GM12892 (cell line): ENCODE data around the gene TUBB4A.

Source experiments
- DNase-seq: peaks from one replicate; pipeline ENCODE4 v3.0.0; 2011; ENCODE audit not compliant: insufficient read length
- FAIRE-seq: peaks from 2 replicates; lab custom pipeline; 2011; peaks lifted over from hg19 to GRCh38; lab: Jason Lieb, UNC
- POLR2A ChIP-seq: IDR thresholded peaks from 2 replicates; pipeline ENCODE4 v1.6.1; 2011; ENCODE audit warnings: low read depth, low read length, control low read depth
- POLR2AphosphoS5 ChIP-seq: IDR thresholded peaks from 2 replicates; pipeline ENCODE4 v1.6.1; 2011; ENCODE audit warnings: low read depth, low read length, control low read depth
- TAF1 ChIP-seq: IDR thresholded peaks from 2 replicates; pipeline ENCODE4 v1.6.1; 2011; ENCODE audit warnings: low read depth, mild to moderate bottlenecking, control low read depth, low read length, borderline replicate concordance

The TUBB4A gene

DNA sequence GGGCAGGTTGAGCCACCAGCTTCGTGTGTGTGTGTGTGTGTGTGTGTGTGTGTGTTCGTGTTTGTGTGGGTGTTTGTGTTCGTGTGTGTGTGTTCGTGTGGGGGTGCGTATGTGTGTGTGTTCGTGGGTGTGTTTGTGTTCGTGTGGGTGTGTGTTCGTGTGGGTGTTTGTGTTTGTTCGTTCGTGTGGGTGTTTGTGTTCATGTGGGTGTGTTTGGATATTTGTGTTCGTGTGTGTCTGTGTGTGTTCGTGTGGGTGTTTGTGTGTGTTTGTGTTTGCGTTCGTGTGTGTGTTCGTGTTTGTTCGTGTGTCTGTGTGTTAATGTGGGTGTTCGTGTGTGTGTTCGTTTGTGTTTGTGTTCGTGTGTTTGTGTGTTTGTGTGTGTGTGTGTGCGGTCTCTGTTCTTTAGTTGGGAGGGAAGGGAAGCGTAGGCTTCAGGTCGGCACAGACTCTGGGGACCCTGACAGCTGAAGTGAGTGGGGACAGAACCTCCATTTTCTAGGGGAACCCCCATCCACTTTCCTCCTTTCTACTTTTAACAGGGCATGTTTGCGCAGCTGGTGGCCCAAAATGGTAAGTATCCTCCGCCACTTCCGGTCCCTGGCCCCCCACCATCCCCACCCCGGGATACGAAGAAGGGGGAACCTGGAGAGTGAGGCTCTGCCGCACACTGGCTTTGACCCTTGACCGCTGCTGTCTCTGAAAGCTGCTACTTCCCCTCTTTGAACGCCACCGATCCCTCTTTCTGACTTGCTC is 30.3 kb upstream of the TUBB4A start:
- DNase-seq, result peak; percentile 72

DNA sequence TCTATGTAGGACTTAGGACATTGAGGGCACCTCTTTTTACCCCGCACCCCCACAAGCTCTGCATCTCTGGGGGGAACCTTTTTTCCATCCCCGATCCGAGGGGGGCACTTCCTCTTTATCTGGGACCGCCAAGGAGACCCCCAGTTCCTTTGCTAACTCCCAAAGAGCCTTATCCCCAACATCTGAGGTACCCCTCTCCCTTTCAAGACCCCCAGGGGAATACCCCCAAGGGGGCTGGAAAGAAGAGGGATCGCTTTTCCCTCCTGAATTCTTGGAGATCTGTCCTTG is 29.8 kb upstream of the TUBB4A start:
- DNase-seq, result no peak
- FAIRE-seq, result no peak

More for the DNA sequence above, 30.3 kb upstream of the TUBB4A start:
- FAIRE-seq, result peak; percentile 92
- TF ChIP-seq POLR2AphosphoS5 (no peak), POLR2A (no peak; the same call in 1 of the 2 replicates)

DNA sequence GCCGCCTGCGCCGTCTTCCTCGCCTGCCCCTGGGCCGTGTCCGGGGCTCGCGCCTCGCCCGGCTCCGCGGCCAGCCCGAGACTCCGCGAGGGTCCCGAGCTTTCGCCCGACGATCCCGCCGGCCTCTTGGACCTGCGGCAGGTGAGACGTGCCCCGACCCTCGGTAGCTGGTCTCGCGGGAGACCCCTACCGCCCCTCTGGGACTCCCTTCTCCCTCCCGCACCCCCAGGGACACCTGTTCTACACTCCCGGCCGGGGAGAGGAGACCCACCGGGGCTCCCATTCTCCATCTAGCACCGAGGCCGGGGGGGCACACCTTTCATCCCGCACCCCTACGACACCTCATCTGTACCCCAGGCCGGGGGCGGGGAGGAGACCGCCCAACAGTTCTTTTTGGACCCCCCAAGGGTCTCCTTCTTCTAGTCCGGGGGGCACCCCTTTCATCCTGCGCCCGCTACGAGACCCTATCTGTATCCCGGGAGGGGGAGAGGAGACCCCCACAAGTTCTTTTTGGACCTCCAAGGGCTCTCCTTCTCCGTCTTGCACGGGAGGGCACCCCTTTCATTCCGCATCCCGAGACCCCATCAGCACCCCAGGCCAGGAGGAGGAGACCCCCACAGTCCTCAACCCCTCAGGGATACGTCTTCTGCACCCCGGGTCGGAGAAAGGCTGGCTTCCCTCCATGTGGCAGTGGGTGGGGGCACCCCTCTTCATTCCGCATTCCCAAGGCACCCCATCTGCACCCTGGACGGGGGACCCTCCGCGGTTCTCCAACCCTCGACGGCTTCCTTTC is 29.2 kb upstream of the TUBB4A start:
- FAIRE-seq (no peak), DNase-seq (no peak)
- no peak for TF ChIP-seq POLR2AphosphoS5
- TF ChIP-seq POLR2A, result no peak
- no peak for TF ChIP-seq TAF1

More for the DNA sequence above, 29.8 kb upstream of the TUBB4A start:
- no peak for TF ChIP-seq TAF1
- TF ChIP-seq POLR2AphosphoS5, result no peak; the same call in 1 of the 2 replicates
- TF ChIP-seq POLR2A, result no peak

DNA sequence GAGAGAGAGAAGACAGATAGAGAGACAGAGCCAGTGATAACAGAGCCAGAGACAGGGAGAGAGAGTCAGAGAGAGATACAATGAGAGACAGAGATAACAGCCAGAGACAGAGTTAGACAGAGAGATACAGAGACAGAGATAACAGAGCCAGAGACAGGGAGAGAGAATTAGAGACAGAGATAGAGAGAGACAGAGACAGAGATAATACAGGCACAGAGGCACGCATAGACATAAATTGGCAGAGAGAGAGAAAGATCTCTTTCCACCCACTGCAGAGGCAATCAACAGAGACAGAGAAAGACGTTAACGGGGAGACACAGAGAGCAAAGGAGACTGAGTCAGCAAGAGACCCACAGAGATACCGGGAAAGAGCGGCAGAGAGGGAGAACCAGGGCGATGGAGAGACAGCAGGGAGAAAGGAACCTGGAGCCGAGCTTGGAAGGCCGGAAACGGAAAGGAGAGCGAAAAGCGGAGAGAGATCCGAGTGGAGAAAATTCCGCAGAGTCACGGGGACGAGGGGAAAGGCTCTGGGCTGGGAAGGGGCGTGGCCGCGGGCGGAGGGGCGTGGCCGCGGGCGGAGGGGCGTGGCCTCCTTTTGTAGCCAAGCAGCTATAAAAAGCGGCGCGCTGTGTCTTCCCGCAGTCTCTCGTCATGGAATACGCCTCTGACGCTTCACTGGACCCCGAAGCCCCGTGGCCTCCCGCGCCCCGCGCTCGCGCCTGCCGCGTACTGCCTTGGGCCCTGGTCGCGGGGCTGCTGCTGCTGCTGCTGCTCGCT is 28.5 kb upstream of the TUBB4A start, which contains the start of gene TNFSF9:
Gene TNFSF9, plus strand, starts transcription at position 641 of the 777 bp plus-strand sequence. Its CDS starts 11 bp downstream, at position 652.
- FAIRE-seq (peak; percentile 94), DNase-seq (peak; percentile 80)
- TF ChIP-seq TAF1 (peak; percentile 98), POLR2A (peak; percentile 100), POLR2AphosphoS5 (peak; percentile 100)

DNA sequence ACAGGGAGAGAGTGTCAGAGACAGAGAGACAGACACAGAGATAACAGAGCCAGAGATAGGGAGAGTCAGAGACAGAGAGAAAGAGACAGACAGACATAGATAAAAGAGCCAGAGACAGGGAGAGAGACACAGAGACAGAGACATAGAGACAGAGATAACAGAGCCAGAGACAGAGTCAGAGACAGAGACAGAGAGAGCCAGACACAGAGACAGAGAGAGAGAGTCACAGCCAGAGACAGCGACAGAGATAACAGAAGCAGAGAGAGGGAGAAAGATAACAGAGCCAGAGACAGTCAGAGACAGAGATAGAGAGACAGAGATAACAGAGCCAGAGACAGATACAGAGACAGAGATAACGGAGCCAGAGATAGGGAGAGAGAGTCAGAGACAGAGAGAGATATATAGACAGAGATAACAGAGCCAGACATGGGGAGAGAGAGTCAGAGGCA is 27.9 kb upstream of the TUBB4A start:
- peak; percentile 17 for FAIRE-seq
- no peak for TF ChIP-seq POLR2AphosphoS5
- no peak for TF ChIP-seq TAF1
- no peak for TF ChIP-seq POLR2A
- no peak for DNase-seq

- no peak for TF ChIP-seq TAF1
- TF ChIP-seq POLR2AphosphoS5, result no peak
- no peak for TF ChIP-seq POLR2A
Observed at GRCh38 chr19:6529351-6529750, 27.2 kb upstream of the TUBB4A start.

DNA sequence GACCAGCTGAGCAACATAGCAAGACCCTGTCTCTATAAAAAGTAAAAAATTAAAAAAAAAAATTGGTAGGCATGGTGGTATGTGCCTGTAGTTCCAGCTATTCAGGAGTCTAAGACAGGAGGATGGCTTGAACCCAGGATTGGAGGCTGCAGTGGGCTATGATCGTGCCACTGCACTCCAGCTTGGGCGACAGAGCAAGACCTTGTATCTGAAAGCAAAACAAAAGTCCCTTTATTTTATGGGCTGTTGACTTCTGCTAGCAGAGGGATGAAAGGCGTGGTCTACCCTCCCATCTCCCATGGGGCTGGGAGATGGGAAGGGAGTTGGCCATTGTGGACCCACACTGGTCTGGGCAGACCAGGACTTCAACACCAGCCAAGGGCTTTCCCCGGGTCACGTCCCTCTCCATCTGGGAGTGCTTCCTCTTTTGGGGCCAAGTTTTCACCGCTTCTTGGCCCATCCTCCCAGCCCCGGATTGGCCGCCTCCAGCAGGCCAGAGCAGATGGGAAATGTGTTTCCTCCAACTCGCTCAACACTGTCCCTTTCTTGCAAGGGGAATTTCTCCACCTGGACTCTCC is 26.5 kb upstream of the TUBB4A start:
- peak; percentile 84 for FAIRE-seq
- no peak for DNase-seq
- TF ChIP-seq POLR2AphosphoS5, result peak; percentile 58; the same call in 1 of the 2 replicates
- TF ChIP-seq POLR2A, result peak; percentile 12; the same call in 1 of the 2 replicates
- no peak for TF ChIP-seq TAF1

More at GRCh38 chr19:6529351-6529750, 27.2 kb upstream of the TUBB4A start:
- DNase-seq, result no peak
- peak; percentile 5 for FAIRE-seq

GRCh38 chr19:6527893-6528543 is 25.9 kb upstream of the TUBB4A start:
- FAIRE-seq, result peak; percentile 95
- TF ChIP-seq POLR2A, result peak; percentile 37; the same call in 1 of the 2 replicates
- TF ChIP-seq TAF1, result no peak
- peak; percentile 70 for DNase-seq

DNA sequence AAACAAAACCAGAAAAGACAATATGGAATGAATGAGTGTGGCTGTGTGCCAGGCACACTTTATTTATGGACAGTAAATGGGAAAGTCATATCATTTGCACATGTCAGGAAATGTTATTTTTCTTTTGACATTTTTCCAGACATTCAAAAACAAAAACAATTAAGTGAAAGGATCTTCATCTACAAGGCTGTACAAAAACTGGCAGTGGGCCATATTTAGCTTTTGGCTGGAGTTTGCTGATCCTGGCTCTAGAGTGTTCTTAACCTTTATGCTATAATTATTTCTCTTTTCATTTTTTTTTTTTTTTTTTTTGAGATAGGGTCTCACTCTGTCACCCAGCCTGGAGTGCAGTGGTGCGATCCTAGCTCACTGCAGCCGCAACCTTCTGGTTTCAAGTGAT is 22.2 kb upstream of the TUBB4A start:
- no peak for FAIRE-seq
- TF ChIP-seq TAF1 (no peak), POLR2AphosphoS5 (no peak), POLR2A (no peak)

DNA sequence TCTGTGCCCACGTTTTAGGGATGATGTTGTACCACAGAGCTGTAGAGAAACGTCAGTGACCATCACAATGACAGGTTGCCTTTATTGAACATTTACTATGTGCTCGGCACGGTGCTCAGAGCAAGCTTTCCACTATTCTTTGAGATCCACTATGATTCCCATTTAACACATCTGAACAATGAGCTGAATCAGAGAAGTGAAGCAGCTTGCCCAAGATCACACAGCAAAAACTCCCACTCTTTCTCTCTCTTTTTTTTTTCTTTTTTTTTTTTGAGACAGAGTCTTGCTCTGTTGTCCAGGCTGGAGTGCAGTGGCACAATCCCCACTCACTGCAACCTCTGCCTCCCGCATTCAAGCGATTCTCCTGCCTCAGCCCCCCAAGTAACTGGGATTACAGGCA is 20.6 kb upstream of the TUBB4A start:
- FAIRE-seq, result no peak
- TF ChIP-seq POLR2A (no peak), TAF1 (no peak), POLR2AphosphoS5 (no peak)

More for the DNA sequence above, 22.2 kb upstream of the TUBB4A start:
- DNase-seq, result no peak

DNA sequence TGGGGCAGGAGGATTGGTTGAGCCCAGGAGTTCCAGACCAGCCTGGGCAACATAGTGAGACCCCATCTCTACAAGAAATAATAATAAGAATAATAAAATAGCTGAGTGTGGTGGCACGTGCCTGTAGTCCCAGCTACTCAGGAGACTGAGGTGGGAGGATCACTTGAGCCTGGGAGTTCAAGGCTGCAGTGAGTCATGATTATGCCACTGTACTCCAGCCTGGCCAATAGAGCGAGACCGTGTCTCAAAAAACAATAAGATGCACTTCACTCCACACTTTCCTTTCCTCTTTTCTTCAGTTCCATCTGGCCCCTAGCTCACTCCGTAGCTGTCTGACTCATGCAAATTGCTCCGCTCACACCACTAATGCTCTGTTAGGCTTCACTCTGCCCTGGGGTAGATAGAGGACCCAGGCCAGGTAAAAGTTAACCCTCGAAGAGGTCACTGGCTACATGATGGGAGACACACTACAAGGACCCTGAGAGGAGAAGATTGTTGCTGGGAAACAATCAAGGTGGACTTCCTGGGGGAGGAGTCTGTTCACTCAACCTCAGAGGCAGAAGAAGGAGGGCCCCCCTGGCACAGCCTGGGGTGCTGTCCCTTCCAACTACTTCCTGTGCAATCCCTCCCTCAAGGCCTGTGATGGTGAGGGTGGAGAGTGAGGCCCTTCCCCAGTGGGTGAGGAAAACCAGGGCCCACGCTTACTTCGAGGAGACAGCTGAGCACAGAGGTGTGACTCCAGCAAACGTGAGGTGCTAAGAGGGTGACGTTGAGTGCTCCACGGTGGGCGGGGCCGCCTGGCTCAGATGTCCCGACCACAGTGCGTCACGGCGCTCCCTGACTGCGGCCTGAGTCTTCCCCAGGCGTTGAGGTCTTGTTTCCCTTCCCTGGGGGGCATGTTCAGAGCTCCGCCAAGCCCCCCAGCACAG is 19.9 kb upstream of the TUBB4A start:
- TF ChIP-seq POLR2AphosphoS5, result no peak; the same call in 1 of the 2 replicates
- TF ChIP-seq POLR2A, result peak; percentile 50; the same call in 1 of the 2 replicates
- no peak for TF ChIP-seq TAF1
- DNase-seq (peak; percentile 72), FAIRE-seq (peak; percentile 100)

More for the DNA sequence above, 20.6 kb upstream of the TUBB4A start:
- no peak for DNase-seq
